Kidney epithelial cell (primary cell): ENCODE data around the gene DDX59. TPM values are rescaled to one million over a fixed set of nuclear protein-coding genes. Genes with fewer than 3 reads are reported as not detected.

Source experiments
- DNase-seq: peaks from one replicate; pipeline ENCODE4 v3.0.0-alpha.2; 2010; ENCODE audit warnings: low read depth
- H3K27me3 ChIP-seq: 2 replicates; pipeline ENCODE4 v1.6.0; 2011; ENCODE audit warnings: low read length; ENCODE audit not compliant: control insufficient read depth, insufficient read depth
- H3K36me3 ChIP-seq: 2 replicates; pipeline ENCODE4 v1.5.1; 2011; ENCODE audit warnings: low read length; ENCODE audit not compliant: control insufficient read depth, insufficient read depth
- H3K4me3 ChIP-seq: 2 replicates; pipeline ENCODE4 v1.5.1; 2011; ENCODE audit warnings: low read depth, mild to moderate bottlenecking, control low read depth, low read length
- CTCF ChIP-seq: IDR thresholded peaks from 2 replicates; pipeline ENCODE4 v1.5.1; 2011; ENCODE audit warnings: mild to moderate bottlenecking, moderate library complexity, low read length, control low read depth, inconsistent platforms; ENCODE audit not compliant: insufficient read depth, poor library complexity, severe bottlenecking
- total RNA-seq: library from RNA; depleted of rRNA; stranded (reverse); fragments of >200 nt; gene quantifications from 2 replicates; pipeline ENCODE4 v1.2.3, GENCODE V29; 2015

DDX59 gene
- total RNA-seq, 1 donor from 2014 or later, result 23.7 TPM

GRCh38 chr1:200674838-200675587 lies 5.3 kb upstream of the DDX59 start:
- TF ChIP-seq CTCF, result no peak
- H3K27me3 ChIP-seq, result no peaks in the 10 kb centered on the region
- H3K36me3 ChIP-seq, result no peaks in the 10 kb centered on the region
- no peak for DNase-seq
- no peak overlapping the region for H3K4me3 ChIP-seq

- Histone ChIP-seq H3K4me3 (no peak overlapping the region), H3K36me3 (no peaks in the 10 kb centered on the region), H3K27me3 (no peaks in the 10 kb centered on the region)
- no peak for DNase-seq
- no peak for TF ChIP-seq CTCF
Measured at GRCh38 chr1:200673952-200674823, 4.5 kb upstream of the DDX59 start.

GRCh38 chr1:200671235-200671786 lies 1.6 kb upstream of the DDX59 start:
- TF ChIP-seq CTCF, result no peak

GRCh38 chr1:200670242-200671118 lies 773 bp upstream of the DDX59 start:
- DNase-seq, result no peak
- TF ChIP-seq CTCF, result no peak
- Histone ChIP-seq H3K27me3 (no peaks in the 10 kb centered on the region), H3K4me3 (peak overlapping the region; percentile 99), H3K36me3 (no peaks in the 10 kb centered on the region)

More at GRCh38 chr1:200671235-200671786, 1.6 kb upstream of the DDX59 start:
- Histone ChIP-seq H3K27me3 (no peaks in the 10 kb centered on the region), H3K4me3 (no peak overlapping the region), H3K36me3 (no peaks in the 10 kb centered on the region)
- DNase-seq, result no peak

- Histone ChIP-seq H3K4me3 (peak overlapping the region; percentile 99), H3K36me3 (no peaks in the 10 kb centered on the region), H3K27me3 (no peaks in the 10 kb centered on the region)
- DNase-seq, result no peak
- TF ChIP-seq CTCF, result no peak
Measured at GRCh38 chr1:200668514-200669313, 993 bp downstream of the DDX59 start.
